Epithelial cell of proximal tubule (primary cell): ENCODE measurements around the gene MSRB1. TPM values are rescaled to one million over a fixed set of nuclear protein-coding genes. Genes with fewer than 3 reads are reported as not detected.

Experiments used
- DNase-seq: peaks from one replicate; pipeline ENCODE4 v3.0.0-alpha.2; 2011; ENCODE audit warnings: low read depth
- H3K4me3 ChIP-seq: 2 replicates; pipeline ENCODE4 v1.5.1; 2011; ENCODE audit warnings: low read depth, mild to moderate bottlenecking, low read length
- total RNA-seq: library from RNA; depleted of rRNA; stranded (reverse); fragments of >200 nt; gene quantifications from 2 replicates; pipeline ENCODE4 v1.2.3, GENCODE V29; 2015
- TF ChIP-seq, protein P1 (sequence below): conservative IDR thresholded peaks from 2 replicates; pipeline ENCODE4 v1.5.1; 2012; ENCODE audit warnings: low read depth, mild to moderate bottlenecking, low read length

Gene MSRB1
- total RNA-seq, 1 donor from 2014 or later, result 8.6 TPM

DNA sequence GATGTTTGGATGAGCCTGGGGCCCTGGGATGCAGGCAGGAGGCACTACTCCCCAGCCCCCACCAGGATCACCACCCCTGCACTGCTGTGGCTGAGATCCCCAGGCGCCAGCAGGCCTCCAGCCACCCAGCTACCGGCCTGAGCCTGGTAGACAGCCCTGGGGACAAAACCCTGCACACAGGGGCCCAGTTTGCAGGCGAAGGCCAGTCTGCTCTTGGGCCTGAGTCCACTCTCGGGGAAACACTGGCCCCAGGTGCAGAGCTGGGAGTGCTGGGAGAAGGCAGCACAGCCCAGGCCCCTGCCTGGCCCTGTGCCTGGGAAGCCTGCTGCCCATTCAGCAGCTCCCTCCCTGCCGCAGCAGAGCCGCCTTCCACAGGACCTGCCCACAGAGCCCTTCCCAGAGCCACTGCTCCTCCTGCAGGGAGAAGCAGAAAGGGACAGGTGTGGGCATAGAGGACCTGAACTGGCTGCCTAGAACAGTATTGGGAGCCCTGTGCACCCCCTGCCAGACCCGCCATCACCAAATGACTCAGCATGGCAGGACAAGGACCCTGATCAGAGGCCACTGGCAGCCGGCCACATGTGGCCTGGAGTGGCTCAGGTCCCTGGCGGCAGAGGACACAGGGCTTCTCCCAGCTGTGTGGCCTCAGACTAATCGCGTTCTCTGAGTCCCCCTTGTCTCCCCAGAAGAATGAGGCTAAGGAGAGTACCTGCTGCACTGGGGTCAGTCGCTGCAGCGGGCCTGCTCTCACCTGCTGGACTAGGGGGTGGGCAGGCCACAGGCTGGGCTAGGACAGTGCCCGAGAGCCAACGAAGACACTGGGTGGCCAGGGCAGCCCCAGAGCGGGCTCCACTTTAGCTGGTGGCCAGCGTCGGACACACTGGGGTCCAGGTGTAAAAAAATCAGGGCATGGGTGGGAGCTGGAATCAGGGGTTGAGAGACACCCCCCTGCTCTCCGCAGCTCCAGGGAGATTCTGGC lies 10.7 kb downstream of the MSRB1 start:
- H3K4me3 ChIP-seq, result no peak overlapping the region
- no peak for DNase-seq
- TF ChIP-seq, protein P1, sequence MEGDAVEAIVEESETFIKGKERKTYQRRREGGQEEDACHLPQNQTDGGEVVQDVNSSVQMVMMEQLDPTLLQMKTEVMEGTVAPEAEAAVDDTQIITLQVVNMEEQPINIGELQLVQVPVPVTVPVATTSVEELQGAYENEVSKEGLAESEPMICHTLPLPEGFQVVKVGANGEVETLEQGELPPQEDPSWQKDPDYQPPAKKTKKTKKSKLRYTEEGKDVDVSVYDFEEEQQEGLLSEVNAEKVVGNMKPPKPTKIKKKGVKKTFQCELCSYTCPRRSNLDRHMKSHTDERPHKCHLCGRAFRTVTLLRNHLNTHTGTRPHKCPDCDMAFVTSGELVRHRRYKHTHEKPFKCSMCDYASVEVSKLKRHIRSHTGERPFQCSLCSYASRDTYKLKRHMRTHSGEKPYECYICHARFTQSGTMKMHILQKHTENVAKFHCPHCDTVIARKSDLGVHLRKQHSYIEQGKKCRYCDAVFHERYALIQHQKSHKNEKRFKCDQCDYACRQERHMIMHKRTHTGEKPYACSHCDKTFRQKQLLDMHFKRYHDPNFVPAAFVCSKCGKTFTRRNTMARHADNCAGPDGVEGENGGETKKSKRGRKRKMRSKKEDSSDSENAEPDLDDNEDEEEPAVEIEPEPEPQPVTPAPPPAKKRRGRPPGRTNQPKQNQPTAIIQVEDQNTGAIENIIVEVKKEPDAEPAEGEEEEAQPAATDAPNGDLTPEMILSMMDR, result peak; percentile 49

DNA sequence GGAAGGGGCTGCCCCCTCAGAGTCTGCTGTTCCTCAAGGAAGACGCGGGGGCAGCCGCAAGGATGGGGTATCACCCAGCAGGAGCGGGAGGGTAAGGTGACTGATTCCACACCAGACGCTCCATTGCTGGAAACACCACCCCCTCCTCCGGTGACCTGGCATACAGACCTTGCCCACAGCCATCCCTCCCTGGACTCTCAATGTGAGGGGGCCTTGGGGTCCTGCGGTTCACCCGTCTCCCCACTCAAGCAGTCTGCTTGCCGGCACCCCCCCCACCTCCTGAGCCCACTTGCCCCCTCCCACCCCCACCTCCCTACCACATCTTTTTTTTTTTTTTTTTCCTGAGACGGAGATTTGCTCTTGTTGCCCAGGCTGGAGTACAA lies 12.7 kb downstream of the MSRB1 start:
- TF ChIP-seq, protein P1, result no peak
- no peak for DNase-seq
- no peak overlapping the region for H3K4me3 ChIP-seq

DNA sequence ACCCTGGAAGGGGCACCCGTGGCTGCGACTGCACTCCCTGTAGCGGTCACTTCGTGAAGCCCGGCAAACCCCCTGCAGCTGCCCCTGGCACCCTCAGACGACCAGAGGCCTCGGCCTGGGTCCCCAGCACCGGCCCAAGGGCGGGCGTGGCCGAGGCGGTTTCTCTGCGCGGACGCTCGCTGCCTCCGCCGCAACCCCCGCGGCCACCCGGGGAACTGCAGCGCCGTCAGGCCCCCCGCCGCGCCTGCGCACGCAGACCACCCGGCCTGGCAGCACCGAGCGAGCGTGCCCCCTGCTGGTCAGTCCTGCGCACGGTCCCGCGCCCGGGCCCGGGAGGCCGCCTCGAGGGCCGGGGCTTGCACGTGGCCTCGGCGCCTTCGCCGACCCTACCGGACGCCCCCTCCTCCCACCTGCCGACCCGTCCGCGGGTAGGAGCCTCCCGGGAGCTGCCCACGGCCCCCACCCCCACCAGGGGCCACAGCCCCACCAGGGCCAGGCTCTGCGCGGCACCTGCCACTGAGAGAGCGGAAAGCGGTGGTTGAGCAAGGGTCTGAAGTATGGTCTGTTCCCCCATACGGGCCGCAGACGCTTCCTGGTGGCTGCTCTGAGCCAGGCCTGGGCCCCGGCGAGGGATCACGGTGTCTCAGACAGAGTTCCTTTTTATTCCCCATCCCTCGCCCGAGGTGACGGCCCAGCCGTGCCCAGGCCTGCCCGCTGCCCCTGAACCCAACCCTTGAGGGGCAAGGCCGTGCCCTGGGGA lies 13.2 kb downstream of the MSRB1 start:
- DNase-seq, result no peak
- peak overlapping the region; percentile 64 for H3K4me3 ChIP-seq
- TF ChIP-seq, protein P1, result peak; percentile 73

DNA sequence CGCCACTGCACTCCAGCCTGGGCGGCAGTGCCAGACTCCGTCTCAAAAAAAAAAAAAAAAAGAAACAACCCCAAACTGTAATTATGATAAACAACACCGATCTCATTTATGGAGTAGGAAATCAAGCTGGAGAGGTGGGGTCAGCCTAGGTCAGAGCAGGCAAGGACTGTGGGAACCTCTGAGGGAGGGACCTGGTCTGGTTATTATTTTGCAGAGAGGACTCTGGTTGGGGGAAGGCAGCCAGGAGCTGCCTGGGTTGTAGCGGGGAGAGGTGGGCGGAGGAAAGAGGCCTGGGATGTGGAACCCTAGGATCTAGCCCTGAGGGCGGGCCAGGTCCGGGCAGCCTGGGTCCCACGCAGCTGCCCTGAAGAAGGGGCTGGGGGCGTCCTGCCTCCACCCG lies 13.9 kb downstream of the MSRB1 start:
- no peak for DNase-seq
- H3K4me3 ChIP-seq, result peak overlapping the region; percentile 64
- TF ChIP-seq, protein P1, result no peak

DNA sequence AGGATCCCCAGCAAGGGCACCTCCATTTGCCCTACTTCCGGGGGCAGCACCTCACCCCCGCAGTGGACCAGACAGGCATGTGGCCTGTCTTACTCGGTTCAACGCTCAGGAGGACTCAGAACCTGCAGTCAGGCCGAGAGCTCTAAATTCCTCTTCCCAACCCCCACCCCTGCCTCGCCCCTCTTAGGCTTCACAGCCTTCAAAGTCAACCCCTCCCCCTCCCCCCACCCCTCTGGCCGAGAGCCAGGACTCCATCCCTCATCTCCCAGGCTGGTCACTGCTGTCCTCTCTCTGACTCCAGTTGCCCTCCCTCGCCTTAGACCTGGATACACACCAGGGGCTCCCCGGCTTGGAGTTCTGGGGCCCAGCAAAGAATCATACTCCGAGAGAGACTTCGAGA lies 16.7 kb downstream of the MSRB1 start:
- H3K4me3 ChIP-seq, result no peak overlapping the region
- no peak for DNase-seq
- TF ChIP-seq, protein P1, result no peak

DNA sequence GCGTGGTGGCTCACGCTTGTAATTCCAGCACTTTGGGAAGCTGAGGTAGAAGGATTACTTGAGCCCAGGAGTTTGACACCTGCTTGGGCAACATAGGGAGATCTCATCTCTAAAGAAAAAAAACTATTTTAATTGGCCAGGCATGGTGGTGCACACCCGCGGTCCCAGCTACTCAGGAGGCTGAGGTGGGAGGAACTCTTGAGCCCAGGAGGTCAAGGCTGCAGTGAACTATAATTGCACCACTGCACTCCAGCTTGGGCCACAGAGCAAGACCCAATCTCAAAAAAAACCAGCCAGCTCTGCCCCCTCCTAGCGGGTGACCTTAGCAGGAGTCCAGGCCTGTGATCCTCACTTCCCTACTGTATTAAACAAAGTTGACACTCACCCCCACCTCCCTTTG lies 18.9 kb downstream of the MSRB1 start:
- TF ChIP-seq, protein P1, result no peak
- no peak for DNase-seq
- no peak overlapping the region for H3K4me3 ChIP-seq
